ENCODE results near the gene UGT3A1. TPM values are rescaled to one million over a fixed set of nuclear protein-coding genes. Genes with fewer than 3 reads are reported as not detected.

The UGT3A1 gene
- total and polyA plus RNA-seq, 2 experiments from 2014 or later, result 27.9 to 35.4 TPM

- 92% methylated on average over 2 of the region's 2 CpGs for WGBS (ENCODE audit: low lambda C conversion rate, missing lambda C conversion rate)
- no peaks in the 10 kb centered on the region for H3K27me3 ChIP-seq
- no peaks in the 10 kb centered on the region for H3K36me3 ChIP-seq (replicated peaks; ENCODE audit: insufficient read depth, low read depth)
- H3K4me1 ChIP-seq (ENCODE audit: insufficient read depth), result no peaks in the 10 kb centered on the region
- no peaks in the 10 kb centered on the region for H3K9me3 ChIP-seq (ENCODE audit: low read depth)
- no peaks in the 10 kb centered on the region for H4K20me1 ChIP-seq (ENCODE audit: insufficient read depth, poor library complexity, severe bottlenecking)
- no peaks in the 10 kb centered on the region for H3K9me2 ChIP-seq (replicated peaks; ENCODE audit: insufficient read depth)
- no peaks in the 10 kb centered on the region for H3K79me2 ChIP-seq
- H3K4me2 ChIP-seq, result no peak overlapping the region
- H3K27ac ChIP-seq, result no peak overlapping the region
- no peak for TF ChIP-seq CTCF (IDR thresholded peaks at IDR 0.05; ENCODE audit: poor library complexity)
- no peak for TF ChIP-seq EZH2 (IDR thresholded peaks at IDR 0.05; ENCODE audit: borderline replicate concordance)
- no peak for TF ChIP-seq EZH2phosphoT487 (IDR thresholded peaks at IDR 0.05; ENCODE audit: low read depth, severe bottlenecking, unreplicated experiment)
- peak; percentile 16 for DNase-seq (ENCODE audit: low spot score)
- H3K4me3 ChIP-seq, result no peak overlapping the region
- H2AFZ ChIP-seq, result no peak overlapping the region
Measured at GRCh38 chr5:35902046-35902672, 89.0 kb downstream of the UGT3A1 start.

Other genes starting within 250 kb of the UGT3A1 start
- gene IL7R, start 134.5 kb downstream of the UGT3A1 start, total RNA-seq, result 0.40 and 1.1 TPM in 2 replicates
- gene IL7R, start 134.5 kb downstream of the UGT3A1 start, polyA plus RNA-seq, result 0.13 and 0.47 TPM in 2 replicates
- gene CAPSL, start 52.8 kb downstream of the UGT3A1 start, total RNA-seq, result not detected in 2 replicates
- 0.66 and 0.91 TPM in 2 replicates for gene CAPSL, start 52.8 kb downstream of the UGT3A1 start, polyA plus RNA-seq
- gene UGT3A2, start 75.5 kb upstream of the UGT3A1 start, total RNA-seq, result 3.5 and 4.8 TPM in 2 replicates
- gene UGT3A2, start 75.5 kb upstream of the UGT3A1 start, polyA plus RNA-seq, result 1.8 and 5.1 TPM in 2 replicates
- 26.9 and 27.9 TPM in 2 replicates for gene LMBRD2, start 160.5 kb upstream of the UGT3A1 start, total RNA-seq
- 3.2 and 4.5 TPM in 2 replicates for gene LMBRD2, start 160.5 kb upstream of the UGT3A1 start, polyA plus RNA-seq
- gene SKP2, start 160.7 kb upstream of the UGT3A1 start, total RNA-seq, result 97.5 and 103 TPM in 2 replicates
- gene SKP2, start 160.7 kb upstream of the UGT3A1 start, polyA plus RNA-seq, result 55.5 and 64.6 TPM in 2 replicates

Data from hepatocyte (in vitro differentiated cells).